Endothelial cell of umbilical vein (primary cell): ENCODE data around the gene PTPN3.

Experiments used
- JUN ChIP-seq: IDR thresholded peaks from 2 replicates; pipeline ENCODE4 v1.6.1; 2011; ENCODE audit warnings: borderline replicate concordance, low read depth; ENCODE audit not compliant: insufficient read length, insufficient read depth
- MYC ChIP-seq: IDR thresholded peaks from one replicate; pipeline ENCODE4 v1.6.1; 2011; ENCODE audit warnings: mild to moderate bottlenecking, low read depth, low read length
- POLR2A ChIP-seq: IDR thresholded peaks from 2 replicates; pipeline ENCODE4 v1.6.1; 2012; ENCODE audit warnings: low read depth, mild to moderate bottlenecking, control low read depth, low read length
- POLR2AphosphoS5 ChIP-seq: IDR thresholded peaks from 2 replicates; pipeline ENCODE4 v1.6.1; 2012; ENCODE audit warnings: low read depth, mild to moderate bottlenecking, control low read depth, low read length, moderate library complexity; ENCODE audit not compliant: insufficient read depth
- TF ChIP-seq, protein P1 (sequence below), 2 donors: IDR thresholded peaks; 1 replicate in 1 of 2; 2 replicates in 1 of 2; pipeline ENCODE4 v1.5.1; 2011; ENCODE audit warnings: low read length in 2 of 2, mild to moderate bottlenecking in 2 of 2, moderate library complexity in 2 of 2, control low read depth in 1 of 2, inconsistent platforms in 1 of 2, low read depth in 1 of 2; ENCODE audit not compliant: insufficient read depth in 1 of 2; ENCODE audit errors: extremely low read depth in 1 of 2

GRCh38 chr9:109344866-109345265, 153.2 kb downstream of the PTPN3 start:
- TF ChIP-seq, protein P1, sequence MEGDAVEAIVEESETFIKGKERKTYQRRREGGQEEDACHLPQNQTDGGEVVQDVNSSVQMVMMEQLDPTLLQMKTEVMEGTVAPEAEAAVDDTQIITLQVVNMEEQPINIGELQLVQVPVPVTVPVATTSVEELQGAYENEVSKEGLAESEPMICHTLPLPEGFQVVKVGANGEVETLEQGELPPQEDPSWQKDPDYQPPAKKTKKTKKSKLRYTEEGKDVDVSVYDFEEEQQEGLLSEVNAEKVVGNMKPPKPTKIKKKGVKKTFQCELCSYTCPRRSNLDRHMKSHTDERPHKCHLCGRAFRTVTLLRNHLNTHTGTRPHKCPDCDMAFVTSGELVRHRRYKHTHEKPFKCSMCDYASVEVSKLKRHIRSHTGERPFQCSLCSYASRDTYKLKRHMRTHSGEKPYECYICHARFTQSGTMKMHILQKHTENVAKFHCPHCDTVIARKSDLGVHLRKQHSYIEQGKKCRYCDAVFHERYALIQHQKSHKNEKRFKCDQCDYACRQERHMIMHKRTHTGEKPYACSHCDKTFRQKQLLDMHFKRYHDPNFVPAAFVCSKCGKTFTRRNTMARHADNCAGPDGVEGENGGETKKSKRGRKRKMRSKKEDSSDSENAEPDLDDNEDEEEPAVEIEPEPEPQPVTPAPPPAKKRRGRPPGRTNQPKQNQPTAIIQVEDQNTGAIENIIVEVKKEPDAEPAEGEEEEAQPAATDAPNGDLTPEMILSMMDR (IDR thresholded peaks at IDR 0.05; ENCODE audit: extremely low read depth in 1 of 2, insufficient read depth in 1 of 2, low read depth in 1 of 2, low read length in 2 of 2): no peak
- TF ChIP-seq POLR2A: no peak
- TF ChIP-seq POLR2AphosphoS5: no peak
- no peak for TF ChIP-seq JUN
- no peak for TF ChIP-seq MYC
